A549 (cell line): ENCODE results near the gene NR5A2. TPM values are rescaled to one million over a fixed set of nuclear protein-coding genes. Genes with fewer than 3 reads are reported as not detected.

Experiments
- ATAC-seq, 2 experiments: fragments of 200-7000 bp in 1 of 2; fragments of >200 bp in 1 of 2; cut with Nextera tagmentation in 1 of 2; cut with Tn5 transposase in 1 of 2; 3 replicates each; pipeline versions ENCODE4 v1.8.0 to v1.9.1; 2018 to 2020; ENCODE audit warnings: mild to moderate bottlenecking in 1 of 2, moderate library complexity in 1 of 2
- CTCF ChIA-PET: fragments of 300-600 bp; sonication (Branson Sonifier 250); formaldehyde crosslinking; extraction: SDS; loops from one replicate; lab custom pipeline; 2021; ENCODE audit warnings: antibody characterized with exemption, inconsistent platforms; lab: Yijun Ruan, JAX
- POLR2A ChIA-PET: fragments of 350-600 bp; formaldehyde crosslinking; extraction: SDS; loops from one replicate; lab custom pipeline; 2021; ENCODE audit warnings: antibody characterized with exemption, inconsistent platforms; lab: Yijun Ruan, JAX
- DNase-seq, 2 experiments: peaks; one replicate each; pipeline versions ENCODE4 v3.0.0 to v3.0.0-alpha.2; 2011 to 2016; ENCODE audit warnings: low read depth in 1 of 2, low spot score in 1 of 2
- FAIRE-seq: peaks from 2 replicates; lab custom pipeline; 2011; peaks lifted over from hg19 to GRCh38; lab: Jason Lieb, UNC
- H3K27ac ChIP-seq, 2 experiments: fragments of >200 bp; sonication (Bioruptor Twin); formaldehyde crosslinking; 3 replicates each; pipeline ENCODE4 v1.5.1; 2016 to 2017
- H3K4me1 ChIP-seq: fragments of >200 bp; sonication (Bioruptor Twin); formaldehyde crosslinking; 3 replicates; pipeline ENCODE4 v1.6.1; 2016
- H3K4me2 ChIP-seq: fragments of >200 bp; sonication (Bioruptor Twin); formaldehyde crosslinking; 3 replicates; pipeline ENCODE4 v1.6.1; 2016
- H3K4me3 ChIP-seq: fragments of >200 bp; sonication (Bioruptor Twin); formaldehyde crosslinking; 3 replicates; pipeline ENCODE4 v1.5.1; 2016
- H3K9me3 ChIP-seq: fragments of >200 bp; sonication (Bioruptor Twin); formaldehyde crosslinking; 3 replicates; pipeline ENCODE4 v1.6.1; 2016
- BCL3 ChIP-seq: fragments of >200 bp; sonication (Bioruptor Twin); formaldehyde crosslinking; IDR thresholded peaks from 3 replicates; pipeline ENCODE4 v1.6.1; 2016
- BHLHE40 ChIP-seq: IDR thresholded peaks from 2 replicates; pipeline ENCODE4 v1.6.1; 2012; ENCODE audit warnings: low read depth, low read length, inconsistent platforms
- CBX2 ChIP-seq: fragments of 200-600 bp; sonication (generic); IDR thresholded peaks from 2 replicates; pipeline ENCODE4 v1.6.1; 2016; ENCODE audit warnings: low read depth, mild to moderate bottlenecking, borderline replicate concordance
- CBX8 ChIP-seq: fragments of 200-600 bp; sonication (generic); IDR thresholded peaks from 2 replicates; pipeline ENCODE4 v1.6.1; 2016
- CHD2 ChIP-seq: fragments of 150-350 bp; IDR thresholded peaks from 2 replicates; pipeline ENCODE4 v1.6.1; 2014; ENCODE audit warnings: low read length; ENCODE audit not compliant: partially characterized antibody
- E2F6 ChIP-seq: IDR thresholded peaks from 2 replicates; pipeline ENCODE4 v1.6.1; 2012; ENCODE audit warnings: low read depth, borderline replicate concordance
- EHF ChIP-seq: fragments of 250-450 bp; sonication (Bioruptor Pico); IDR thresholded peaks from 2 replicates; pipeline ENCODE4 v1.5.0; 2020; ENCODE audit warnings: mild to moderate bottlenecking
- EP300 ChIP-seq, 2 experiments: fragments of >200 bp; sonication (Bioruptor Twin); formaldehyde crosslinking; IDR thresholded peaks; 2 replicates in 1 of 2; 3 replicates in 1 of 2; pipeline ENCODE4 v1.6.1; 2016 to 2017
- ESRRA ChIP-seq: fragments of 150-350 bp; IDR thresholded peaks from 2 replicates; pipeline ENCODE4 v1.6.1; 2014; ENCODE audit warnings: mild to moderate bottlenecking, low read length, borderline replicate concordance
- FOSL2 ChIP-seq, 2 experiments: fragments of 450-650 bp in 1 of 2; fragments of >200 bp in 1 of 2; sonication (Bioruptor Twin) in 1 of 2; formaldehyde crosslinking; IDR thresholded peaks; 2 replicates each; pipeline versions ENCODE4 v1.5.0 to v1.6.1; 2016 to 2020; ENCODE audit warnings: mild to moderate bottlenecking in 1 of 2, moderate library complexity in 1 of 2
- FOXS1 ChIP-seq: fragments of 250-450 bp; sonication (Bioruptor Pico); IDR thresholded peaks from 2 replicates; pipeline ENCODE4 v1.5.0; 2020; ENCODE audit warnings: mild to moderate bottlenecking, moderate library complexity
- HES2 ChIP-seq: fragments of >200 bp; sonication (Bioruptor Twin); formaldehyde crosslinking; IDR thresholded peaks from 2 replicates; pipeline ENCODE4 v1.6.1; 2016
- HEYL ChIP-seq: fragments of 250-450 bp; sonication (Bioruptor Pico); IDR thresholded peaks from 2 replicates; pipeline ENCODE4 v1.8.0; 2021; ENCODE audit warnings: mild to moderate bottlenecking, moderate library complexity
- JUNB ChIP-seq: fragments of >200 bp; sonication (Bioruptor Twin); formaldehyde crosslinking; IDR thresholded peaks from 2 replicates; pipeline ENCODE4 v1.6.1; 2016
- MAFK ChIP-seq: fragments of 450-650 bp; IDR thresholded peaks from 2 replicates; pipeline ENCODE4 v1.6.1; 2014; ENCODE audit not compliant: partially characterized antibody
- NR3C1 ChIP-seq: fragments of >200 bp; sonication (Bioruptor Twin); formaldehyde crosslinking; IDR thresholded peaks from 3 replicates; pipeline ENCODE4 v1.6.1; 2017
- PHF8 ChIP-seq: fragments of 200-600 bp; sonication (generic); IDR thresholded peaks from 2 replicates; pipeline ENCODE4 v1.6.1; 2016; ENCODE audit warnings: low read depth, mild to moderate bottlenecking, antibody characterized with exemption, moderate library complexity, borderline replicate concordance
- POLR2A ChIP-seq: IDR thresholded peaks from 2 replicates; pipeline ENCODE4 v1.6.1; 2012; ENCODE audit warnings: mild to moderate bottlenecking, low read length
- POLR2AphosphoS2 ChIP-seq: conservative IDR thresholded peaks from 2 replicates; pipeline ENCODE4 v1.6.1; 2012; ENCODE audit warnings: low read length, improper control_type of control experiment, inconsistent platforms
- RAD21 ChIP-seq, 2 experiments: fragments of >200 bp in 1 of 2; sonication (Bioruptor Twin) in 1 of 2; formaldehyde crosslinking in 1 of 2; IDR thresholded peaks in 1 of 2; conservative IDR thresholded peaks in 1 of 2; 2 replicates in 1 of 2; 3 replicates in 1 of 2; pipeline ENCODE4 v1.6.1; 2012 to 2018; ENCODE audit warnings: inconsistent platforms in 1 of 2
- RARB ChIP-seq: fragments of 250-450 bp; sonication (Bioruptor Pico); IDR thresholded peaks from 2 replicates; pipeline ENCODE4 v1.8.0; 2021; ENCODE audit warnings: mild to moderate bottlenecking, moderate library complexity
- USF2 ChIP-seq: fragments of 450-650 bp; IDR thresholded peaks from 2 replicates; pipeline ENCODE4 v1.6.1; 2014; ENCODE audit warnings: antibody characterized with exemption
- ZC3H11A ChIP-seq: fragments of 450-650 bp; IDR thresholded peaks from 2 replicates; pipeline ENCODE4 v1.6.1; 2014; ENCODE audit warnings: antibody characterized with exemption, mild to moderate bottlenecking
- ZFP36 ChIP-seq: fragments of 450-650 bp; IDR thresholded peaks from 2 replicates; pipeline ENCODE4 v1.6.1; 2014; ENCODE audit warnings: borderline replicate concordance; ENCODE audit not compliant: partially characterized antibody
- WGBS: methylation state at CpG from one replicate; pipeline ENCODE4 v1.1.6; 2017; ENCODE audit errors: missing lambda C conversion rate; 5-methylcytosine and 5-hydroxymethylcytosine counted together
- polyA plus RNA-seq, 4 experiments: library from polyadenylated mRNA; depleted of rRNA in 3 of 4; stranded (reverse); fragments of >200 nt; fragmentation: RNase III in 1 of 4; extraction: RNeasy Plus Mini Kit Qiagen cat#74134 plus additional on column Dnase treatment in 1 of 4; gene quantifications; 2 replicates in 3 of 4; 3 replicates in 1 of 4; pipeline ENCODE4 v1.2.3, GENCODE V29; 2011 to 2017
- TF ChIP-seq, protein P1 (sequence below): fragments of 150-350 bp; IDR thresholded peaks from 2 replicates; pipeline ENCODE4 v1.6.1; 2014; ENCODE audit warnings: low read depth, mild to moderate bottlenecking, low read length
- TF ChIP-seq, protein P2 (sequence below): fragments of 200-600 bp; sonication (generic); IDR thresholded peaks from 2 replicates; pipeline ENCODE4 v1.6.1; 2016; ENCODE audit warnings: antibody characterized with exemption, mild to moderate bottlenecking, moderate library complexity

NR5A2 gene
- polyA plus RNA-seq, 2 of the 4 experiments (the other 2 are of a cell fraction), result 12.0 to 24.1 TPM

DNA sequence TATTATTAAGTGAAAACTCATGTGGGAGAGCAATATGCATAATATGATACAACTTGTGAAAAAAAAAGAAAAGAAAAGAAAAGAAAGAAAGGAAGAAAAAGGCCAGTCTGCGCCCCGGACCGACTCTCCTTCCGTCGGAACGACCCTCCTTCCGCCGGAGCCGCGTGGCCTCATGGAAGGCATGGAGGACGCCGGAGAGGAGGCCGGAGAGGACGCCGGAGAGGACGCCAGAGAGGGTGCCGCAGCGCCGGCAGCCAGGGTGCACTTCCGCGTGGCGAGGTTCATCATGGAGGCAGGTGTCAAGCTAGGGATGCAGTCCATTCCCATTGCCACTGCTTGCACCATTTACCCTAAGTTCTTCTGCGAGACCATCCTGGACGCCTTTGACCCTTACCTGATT, 185.9 kb downstream of the NR5A2 start:
- ATAC-seq (no peak), DNase-seq (no peak), FAIRE-seq (no peak)
- WGBS, result 89% methylated on average over 24 of the region's 24 CpGs
- no peak overlapping the region for H3K4me3 ChIP-seq
- no peaks in the 10 kb centered on the region for H3K9me3 ChIP-seq
- CTCF ChIA-PET, result no interaction called here
- H3K27ac ChIP-seq, result no peak overlapping the region
- no peak for TF ChIP-seq ZC3H11A
- no peak for TF ChIP-seq ZFP36
- no peak for TF ChIP-seq NR3C1
- TF ChIP-seq BHLHE40, result no peak
- TF ChIP-seq MAFK, result no peak
- TF ChIP-seq POLR2A, result no peak
- no peak for TF ChIP-seq POLR2AphosphoS2
- TF ChIP-seq EP300 (IDR thresholded peaks at IDR 0.05), result no peak
- TF ChIP-seq JUNB, result no peak
- no peak for TF ChIP-seq RAD21 (conservative IDR thresholded peaks at IDR 0.05 in 1 of 2, IDR thresholded peaks at IDR 0.05 in 1 of 2)
- no peak for TF ChIP-seq ESRRA
- no peak for TF ChIP-seq FOSL2 (IDR thresholded peaks at IDR 0.05)
- no peak for TF ChIP-seq FOSL2 (CRISPR knock-in tag; IDR thresholded peaks at IDR 0.05)
- POLR2A ChIA-PET, result no interaction called here
- no peaks in the 10 kb centered on the region for H3K4me1 ChIP-seq
- no peak overlapping the region for H3K4me2 ChIP-seq

DNA sequence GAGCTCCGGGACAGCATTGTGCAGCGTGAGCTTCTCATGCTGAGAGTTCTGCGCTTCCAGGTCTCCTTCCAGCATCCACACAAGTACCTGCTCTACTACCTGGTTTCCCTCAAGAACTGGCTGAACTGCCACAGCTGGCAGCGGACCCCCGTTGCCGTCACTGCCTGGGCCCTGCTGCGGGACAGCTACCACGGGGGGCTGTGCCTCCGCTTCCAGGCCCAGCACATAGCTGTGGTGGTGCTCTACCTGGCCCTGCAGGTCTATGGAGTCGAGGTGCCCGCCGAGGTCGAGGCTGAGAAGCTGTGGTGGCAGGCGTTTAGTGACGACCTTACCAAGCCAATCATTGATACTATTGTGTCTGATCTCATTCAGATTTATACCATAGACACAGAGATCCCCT, 186.4 kb downstream of the NR5A2 start:
- Histone ChIP-seq H3K4me2 (no peak overlapping the region), H3K9me3 (no peaks in the 10 kb centered on the region), H3K4me3 (no peak overlapping the region), H3K27ac (no peak overlapping the region), H3K4me1 (no peaks in the 10 kb centered on the region)
- DNase-seq (no peak), ATAC-seq (no peak), FAIRE-seq (no peak)
- CTCF ChIA-PET, result no interaction called here
- 75% methylated on average over 11 of the region's 15 CpGs for WGBS
- POLR2A ChIA-PET, result no interaction called here
- TF ChIP-seq CBX8, result no peak
- no peak for TF ChIP-seq ZFP36
- TF ChIP-seq, protein P1, sequence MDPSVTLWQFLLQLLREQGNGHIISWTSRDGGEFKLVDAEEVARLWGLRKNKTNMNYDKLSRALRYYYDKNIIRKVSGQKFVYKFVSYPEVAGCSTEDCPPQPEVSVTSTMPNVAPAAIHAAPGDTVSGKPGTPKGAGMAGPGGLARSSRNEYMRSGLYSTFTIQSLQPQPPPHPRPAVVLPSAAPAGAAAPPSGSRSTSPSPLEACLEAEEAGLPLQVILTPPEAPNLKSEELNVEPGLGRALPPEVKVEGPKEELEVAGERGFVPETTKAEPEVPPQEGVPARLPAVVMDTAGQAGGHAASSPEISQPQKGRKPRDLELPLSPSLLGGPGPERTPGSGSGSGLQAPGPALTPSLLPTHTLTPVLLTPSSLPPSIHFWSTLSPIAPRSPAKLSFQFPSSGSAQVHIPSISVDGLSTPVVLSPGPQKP, result no peak
- no peak for TF ChIP-seq CBX2
- TF ChIP-seq EHF, result no peak
- no peak for TF ChIP-seq PHF8
- TF ChIP-seq FOXS1, result no peak
- TF ChIP-seq RARB (CRISPR knock-in tag), result no peak
- TF ChIP-seq ESRRA, result no peak
- no peak for TF ChIP-seq E2F6
- no peak for TF ChIP-seq MAFK
- TF ChIP-seq USF2, result no peak
- TF ChIP-seq BCL3, result no peak
- TF ChIP-seq CHD2, result no peak
- no peak for TF ChIP-seq HES2
- TF ChIP-seq ZC3H11A, result no peak
- TF ChIP-seq POLR2AphosphoS2, result no peak
- no peak for TF ChIP-seq HEYL (CRISPR knock-in tag)
- TF ChIP-seq, protein P2, sequence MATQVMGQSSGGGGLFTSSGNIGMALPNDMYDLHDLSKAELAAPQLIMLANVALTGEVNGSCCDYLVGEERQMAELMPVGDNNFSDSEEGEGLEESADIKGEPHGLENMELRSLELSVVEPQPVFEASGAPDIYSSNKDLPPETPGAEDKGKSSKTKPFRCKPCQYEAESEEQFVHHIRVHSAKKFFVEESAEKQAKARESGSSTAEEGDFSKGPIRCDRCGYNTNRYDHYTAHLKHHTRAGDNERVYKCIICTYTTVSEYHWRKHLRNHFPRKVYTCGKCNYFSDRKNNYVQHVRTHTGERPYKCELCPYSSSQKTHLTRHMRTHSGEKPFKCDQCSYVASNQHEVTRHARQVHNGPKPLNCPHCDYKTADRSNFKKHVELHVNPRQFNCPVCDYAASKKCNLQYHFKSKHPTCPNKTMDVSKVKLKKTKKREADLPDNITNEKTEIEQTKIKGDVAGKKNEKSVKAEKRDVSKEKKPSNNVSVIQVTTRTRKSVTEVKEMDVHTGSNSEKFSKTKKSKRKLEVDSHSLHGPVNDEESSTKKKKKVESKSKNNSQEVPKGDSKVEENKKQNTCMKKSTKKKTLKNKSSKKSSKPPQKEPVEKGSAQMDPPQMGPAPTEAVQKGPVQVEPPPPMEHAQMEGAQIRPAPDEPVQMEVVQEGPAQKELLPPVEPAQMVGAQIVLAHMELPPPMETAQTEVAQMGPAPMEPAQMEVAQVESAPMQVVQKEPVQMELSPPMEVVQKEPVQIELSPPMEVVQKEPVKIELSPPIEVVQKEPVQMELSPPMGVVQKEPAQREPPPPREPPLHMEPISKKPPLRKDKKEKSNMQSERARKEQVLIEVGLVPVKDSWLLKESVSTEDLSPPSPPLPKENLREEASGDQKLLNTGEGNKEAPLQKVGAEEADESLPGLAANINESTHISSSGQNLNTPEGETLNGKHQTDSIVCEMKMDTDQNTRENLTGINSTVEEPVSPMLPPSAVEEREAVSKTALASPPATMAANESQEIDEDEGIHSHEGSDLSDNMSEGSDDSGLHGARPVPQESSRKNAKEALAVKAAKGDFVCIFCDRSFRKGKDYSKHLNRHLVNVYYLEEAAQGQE, result no peak
